Natural killer cell (primary cell): ENCODE results near the gene BLM. TPM values are rescaled to one million over a fixed set of nuclear protein-coding genes. Genes with fewer than 3 reads are reported as not detected.

Experiments
- ATAC-seq, 3 donors: fragments of 150-1000 bp in 2 of 3; fragments of 200-7000 bp in 1 of 3; cut with Tn5 transposase; 1 replicate in 1 of 3; 2 replicates in 2 of 3; pipeline ENCODE4 v1.10.0; 2021; ENCODE audit warnings: mild to moderate bottlenecking in 2 of 3, moderate library complexity in 2 of 3
- DNase-seq, 2 donors: peaks; one replicate each; pipeline versions ENCODE4 v3.0.0 to v3.0.0-alpha.2; 2013 to 2021; ENCODE audit warnings: mixed read lengths in 1 of 2
- H3K27ac ChIP-seq: one replicate; pipeline ENCODE4 v1.5.1; 2013; ENCODE audit warnings: mild to moderate bottlenecking, low read length
- H3K27me3 ChIP-seq: one replicate; pipeline ENCODE4 v1.6.1; 2013; ENCODE audit warnings: low read length; ENCODE audit not compliant: control insufficient read depth, insufficient read depth
- H3K36me3 ChIP-seq: one replicate; pipeline ENCODE4 v1.6.1; 2013; ENCODE audit warnings: low read length; ENCODE audit not compliant: control insufficient read depth, insufficient read depth
- H3K4me1 ChIP-seq: one replicate; pipeline ENCODE4 v1.6.1; 2013; ENCODE audit warnings: low read length; ENCODE audit not compliant: control insufficient read depth, insufficient read depth
- H3K4me3 ChIP-seq: one replicate; pipeline ENCODE4 v1.5.1; 2013; ENCODE audit warnings: low read length
- H3K9me3 ChIP-seq: one replicate; pipeline ENCODE4 v1.6.1; 2013; ENCODE audit warnings: low read length; ENCODE audit not compliant: control insufficient read depth, insufficient read depth
- H3K27ac Mint-ChIP-seq, 2 donors: one replicate each; pipeline ENCODE4 v1.8.0; 2022; ENCODE audit warnings: mild to moderate bottlenecking in 2 of 2, mixed read lengths in 2 of 2, moderate library complexity in 1 of 2
- H3K27me3 Mint-ChIP-seq, 2 donors: one replicate each; pipeline ENCODE4 v1.8.0; 2022; ENCODE audit warnings: low read depth in 2 of 2, mixed read lengths in 2 of 2
- H3K36me3 Mint-ChIP-seq: one replicate; pipeline ENCODE4 v1.8.0; 2022; ENCODE audit warnings: mixed read lengths
- H3K4me1 Mint-ChIP-seq, 2 donors: one replicate each; pipeline ENCODE4 v1.8.0; 2022; ENCODE audit warnings: mixed read lengths in 2 of 2
- H3K4me3 Mint-ChIP-seq: one replicate; pipeline ENCODE4 v1.8.0; 2022; ENCODE audit warnings: mild to moderate bottlenecking, moderate library complexity, mixed read lengths
- H3K9me3 Mint-ChIP-seq, 2 donors: one replicate each; pipeline ENCODE4 v1.8.0; 2022; ENCODE audit warnings: mixed read lengths in 2 of 2
- CTCF ChIP-seq: fragments of 200-600 bp; IDR thresholded peaks from one replicate; pipeline ENCODE4 v1.8.0; 2022; ENCODE audit warnings: antibody characterized with exemption
- WGBS: methylation state at CpG from one replicate; pipeline ENCODE4 v1.1.7; 2013; ENCODE audit warnings: missing lambda C conversion rate; ENCODE audit not compliant: insufficient coverage; 5-methylcytosine and 5-hydroxymethylcytosine counted together
- intact Hi-C: fragments of 100-400 bp; cut with micrococcal nuclease; formaldehyde crosslinking; loops from one replicate; pipeline ENCODE4 v1.14.2; 2022
- total RNA-seq, 4 donors: library from RNA; stranded (reverse); fragments of 120-200 nt in 1 of 4; gene quantifications; one replicate each; pipeline versions ENCODE4 v1.2.3 to v1.2.4, GENCODE V29; 2013 to 2022

The BLM gene
- total RNA-seq, 3 donors from 2014 or later (not counting 1 experiment from before 2014, with no cell fraction given): 9.9 to 15.9 (median 14.1) TPM

- intact Hi-C loops: no loop called here
- H3K27me3 ChIP-seq: no peaks in the 10 kb centered on the region
- Mint-ChIP-seq H3K27ac (no peak overlapping the region), H3K4me1 (peaks cover 7 to 9% of the 10 kb centered on the region in 2 donors), H3K4me3 (no peak overlapping the region), H3K9me3 (no peaks in the 10 kb centered on the region), H3K36me3 (no peaks in the 10 kb centered on the region), H3K27me3 (peaks cover 0 to 2% of the 10 kb centered on the region in 2 donors)
- WGBS: 88% methylated on average over 4 of the region's 4 CpGs
- TF ChIP-seq CTCF: no peak
- no peak overlapping the region for H3K4me3 ChIP-seq
- no peak for DNase-seq
- H3K27ac ChIP-seq: no peak overlapping the region
- peaks cover 4% of the 10 kb centered on the region for H3K9me3 ChIP-seq
- no peaks in the 10 kb centered on the region for H3K4me1 ChIP-seq
- H3K36me3 ChIP-seq: no peaks in the 10 kb centered on the region
- no peak for ATAC-seq
Measured at GRCh38 chr15:90691369-90691768, 25.8 kb upstream of the BLM start.

GRCh38 chr15:90691982-90692773, 25.0 kb upstream of the BLM start:
- DNase-seq (no peak), ATAC-seq (no peak)
- no peak for TF ChIP-seq CTCF
- peaks cover 0 to 4% of the 10 kb centered on the region in 2 donors for H3K4me1 Mint-ChIP-seq
- no peaks in the 10 kb centered on the region for H3K9me3 Mint-ChIP-seq
- Histone ChIP-seq H3K36me3 (no peaks in the 10 kb centered on the region), H3K4me3 (no peak overlapping the region), H3K27ac (no peak overlapping the region), H3K4me1 (no peaks in the 10 kb centered on the region), H3K9me3 (peaks cover 4% of the 10 kb centered on the region), H3K27me3 (no peaks in the 10 kb centered on the region)
- WGBS: 91% methylated on average over 3 of the region's 4 CpGs
- no peaks in the 10 kb centered on the region for H3K36me3 Mint-ChIP-seq
- H3K27me3 Mint-ChIP-seq: no peaks in the 10 kb centered on the region
- H3K4me3 Mint-ChIP-seq: no peak overlapping the region
- intact Hi-C loops: no loop called here
- no peak overlapping the region for H3K27ac Mint-ChIP-seq

GRCh38 chr15:90694987-90695386, 22.2 kb upstream of the BLM start:
- no peak overlapping the region for H3K4me3 Mint-ChIP-seq
- H3K27ac ChIP-seq: no peak overlapping the region
- intact Hi-C loops: no loop called here
- H3K4me1 ChIP-seq: no peaks in the 10 kb centered on the region
- H3K36me3 Mint-ChIP-seq: no peaks in the 10 kb centered on the region
- no peaks in the 10 kb centered on the region for H3K27me3 Mint-ChIP-seq
- no peak overlapping the region for H3K4me3 ChIP-seq
- no peaks in the 10 kb centered on the region for H3K36me3 ChIP-seq
- TF ChIP-seq CTCF: no peak
- H3K9me3 Mint-ChIP-seq: no peaks in the 10 kb centered on the region
- no peaks in the 10 kb centered on the region for H3K27me3 ChIP-seq
- DNase-seq (no peak), ATAC-seq (no peak)
- peaks cover 0 to 4% of the 10 kb centered on the region in 2 donors for H3K4me1 Mint-ChIP-seq
- H3K9me3 ChIP-seq: no peaks in the 10 kb centered on the region
- no peak overlapping the region for H3K27ac Mint-ChIP-seq

GRCh38 chr15:90697175-90697574, 20.0 kb upstream of the BLM start:
- ATAC-seq (no peak), DNase-seq (no peak)
- Histone ChIP-seq H3K27me3 (no peaks in the 10 kb centered on the region), H3K27ac (no peak overlapping the region), H3K4me1 (no peaks in the 10 kb centered on the region), H3K36me3 (no peaks in the 10 kb centered on the region), H3K9me3 (no peaks in the 10 kb centered on the region), H3K4me3 (no peak overlapping the region)
- Mint-ChIP-seq H3K27me3 (no peaks in the 10 kb centered on the region), H3K36me3 (no peaks in the 10 kb centered on the region), H3K27ac (no peak overlapping the region), H3K4me1 (peaks cover 0 to 4% of the 10 kb centered on the region in 2 donors), H3K9me3 (no peaks in the 10 kb centered on the region), H3K4me3 (no peak overlapping the region)
- intact Hi-C loops: no loop called here
- TF ChIP-seq CTCF: no peak
- 100% methylated on average over 1 of the region's 1 CpG for WGBS
